ENCODE results near the gene TMEM9B.

TMEM9B gene

DNA sequence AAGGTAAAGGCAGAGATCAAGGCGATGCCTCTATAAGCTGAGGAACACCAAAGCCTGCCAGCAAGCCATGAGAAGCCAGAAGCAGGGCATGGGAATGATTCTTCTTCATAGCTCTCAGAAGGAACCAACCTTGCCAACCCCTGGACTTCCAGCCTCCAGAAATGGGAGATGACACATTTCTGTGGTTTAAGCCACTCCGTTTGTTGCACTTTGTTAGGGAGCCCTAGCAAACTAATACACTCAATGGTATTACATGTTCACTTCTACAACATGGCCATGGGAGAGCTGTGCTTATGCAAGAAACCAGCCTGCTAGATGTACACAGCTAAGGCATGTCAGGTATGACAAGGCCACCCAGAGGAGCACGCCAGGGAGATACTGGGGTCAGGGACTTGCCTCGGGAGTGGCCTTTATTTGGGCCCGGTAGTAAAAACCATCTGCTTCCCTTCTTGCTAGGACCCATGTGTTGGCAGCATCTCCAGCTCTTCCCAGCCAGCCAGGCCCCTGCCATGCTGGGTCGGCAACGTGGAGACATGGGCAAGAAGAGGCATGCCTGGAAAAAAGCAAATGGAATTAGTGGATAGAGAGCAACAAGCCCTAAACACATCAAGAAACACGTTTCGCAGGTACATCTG, 35.1 kb downstream of the TMEM9B start:
- DNase-seq (ENCODE audit: low spot score): no peak

DNA sequence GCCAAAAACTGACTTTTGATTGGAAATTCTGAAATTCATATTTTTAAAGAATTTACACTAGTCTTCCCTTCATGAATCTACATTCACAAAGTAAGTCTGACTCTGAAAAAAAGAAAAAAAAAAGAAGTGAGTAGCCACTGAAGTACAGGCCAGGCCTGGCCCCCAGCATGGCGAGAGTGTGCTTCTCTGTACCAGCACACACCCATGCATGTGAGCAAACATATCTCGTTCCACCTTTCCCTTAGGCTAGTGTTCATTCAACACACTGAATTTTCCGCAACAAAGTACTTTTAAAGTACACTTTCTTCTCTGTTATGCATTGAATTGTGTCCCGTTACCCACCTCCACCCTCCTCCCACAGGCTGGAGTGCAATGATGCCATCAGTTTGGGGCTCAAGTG, 36.0 kb downstream of the TMEM9B start:
- no peak for DNase-seq (ENCODE audit: low spot score)

DNA sequence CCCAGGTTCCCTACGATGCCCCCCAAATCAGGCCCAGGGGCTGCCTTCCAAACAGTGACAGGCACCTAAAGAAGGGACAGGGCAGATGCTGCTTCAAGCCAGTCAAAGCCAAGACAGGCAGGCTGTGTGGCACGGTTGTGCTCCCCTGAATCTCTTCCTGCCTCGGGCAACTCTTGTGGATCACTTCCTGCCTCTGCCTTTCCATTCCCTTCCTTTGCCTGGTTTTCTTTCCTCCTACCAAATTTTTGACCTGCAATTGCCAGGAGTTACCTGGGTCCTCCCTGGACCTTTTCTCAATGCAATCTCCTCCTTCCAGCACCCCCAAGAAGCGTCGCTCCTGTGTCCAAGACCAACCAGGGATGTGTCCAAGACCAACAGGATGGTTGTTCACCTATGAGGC, 37.0 kb downstream of the TMEM9B start:
- DNase-seq (ENCODE audit: low spot score): no peak

- DNase-seq (ENCODE audit: low spot score): no peak
Measured at GRCh38 chr11:8926236-8926635, 38.0 kb downstream of the TMEM9B start.

DNA sequence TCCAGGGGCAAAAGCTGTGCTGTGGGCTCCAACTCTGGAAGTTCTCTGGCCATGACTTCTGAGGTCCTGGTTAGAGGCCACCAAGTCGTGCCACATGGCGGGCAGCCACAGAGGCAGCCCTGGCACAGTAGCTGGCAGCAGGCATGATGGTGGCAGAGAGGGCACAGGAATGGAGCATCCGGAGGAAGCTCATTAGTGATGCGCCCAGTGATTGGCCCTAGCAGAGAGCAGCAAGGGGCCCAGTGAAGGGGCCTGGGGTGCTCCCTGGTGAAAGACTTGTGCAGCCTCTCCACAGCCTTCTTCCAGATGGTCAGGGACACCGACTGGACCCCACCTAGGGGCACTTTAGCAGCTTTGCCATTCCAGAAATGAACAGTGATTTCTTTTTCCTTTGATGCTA, 38.5 kb downstream of the TMEM9B start:
- no peak for DNase-seq (ENCODE audit: low spot score)

DNA sequence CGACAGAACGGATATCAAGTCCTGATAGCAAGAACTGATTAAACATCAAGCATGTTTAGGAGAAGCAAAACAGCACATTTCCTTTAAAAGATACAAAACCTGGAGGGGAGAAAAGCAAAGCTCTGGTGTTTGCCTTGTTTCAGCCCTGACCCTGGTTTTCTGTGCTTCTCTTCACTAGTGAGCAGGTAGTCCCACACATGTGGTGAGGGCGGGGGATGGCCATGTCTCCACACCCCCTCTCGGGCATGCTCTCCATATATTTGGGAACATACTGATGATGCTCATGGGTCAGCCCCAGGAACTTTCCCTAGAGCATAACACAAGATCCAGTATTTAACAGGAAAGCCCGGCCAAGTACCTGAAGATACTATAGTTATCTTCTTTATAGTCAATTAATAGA, 41.6 kb downstream of the TMEM9B start:
- no peak for DNase-seq (ENCODE audit: low spot score)

- peak; percentile 78 for DNase-seq (ENCODE audit: low spot score)
Measured at GRCh38 chr11:8917157-8917825, 47.0 kb downstream of the TMEM9B start.

GRCh38 chr11:8914661-8915018, 49.6 kb downstream of the TMEM9B start:
- DNase-seq (ENCODE audit: low spot score): peak; percentile 38

DNA sequence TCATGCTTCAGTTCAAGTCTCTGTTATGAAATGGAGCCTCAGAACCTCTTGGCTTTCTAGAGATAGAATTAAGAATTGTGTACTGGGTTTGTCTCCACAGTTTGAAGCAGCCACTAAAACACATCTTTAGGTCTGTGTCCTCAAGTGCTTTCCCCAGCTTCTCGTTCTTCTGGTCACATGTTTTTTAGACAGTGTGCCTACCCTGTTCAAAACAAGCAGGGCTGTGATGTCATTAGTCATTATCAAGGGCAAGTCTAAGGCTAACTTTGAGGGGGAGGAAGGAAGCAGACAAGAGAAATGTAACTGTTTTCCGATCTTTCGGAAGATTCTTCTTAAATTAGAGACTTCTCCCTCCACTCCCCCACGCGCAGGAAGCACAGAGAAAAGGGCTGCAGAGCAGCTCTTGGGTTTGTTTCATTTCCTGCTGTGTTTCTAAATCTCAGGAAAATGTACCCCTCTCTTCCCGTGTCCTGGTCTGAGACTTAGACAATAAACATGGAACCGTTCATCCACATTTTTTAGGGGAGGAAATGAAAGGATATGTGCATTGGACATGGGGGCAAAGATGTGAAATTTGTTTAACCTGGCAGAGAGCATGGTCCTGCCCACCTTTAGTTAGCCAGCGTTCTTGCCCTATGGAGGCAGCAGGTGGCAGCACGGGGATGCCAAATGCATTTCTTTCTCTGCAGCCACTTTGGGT, 50.1 kb downstream of the TMEM9B start:
- DNase-seq (ENCODE audit: low spot score): peak; percentile 58

DNA sequence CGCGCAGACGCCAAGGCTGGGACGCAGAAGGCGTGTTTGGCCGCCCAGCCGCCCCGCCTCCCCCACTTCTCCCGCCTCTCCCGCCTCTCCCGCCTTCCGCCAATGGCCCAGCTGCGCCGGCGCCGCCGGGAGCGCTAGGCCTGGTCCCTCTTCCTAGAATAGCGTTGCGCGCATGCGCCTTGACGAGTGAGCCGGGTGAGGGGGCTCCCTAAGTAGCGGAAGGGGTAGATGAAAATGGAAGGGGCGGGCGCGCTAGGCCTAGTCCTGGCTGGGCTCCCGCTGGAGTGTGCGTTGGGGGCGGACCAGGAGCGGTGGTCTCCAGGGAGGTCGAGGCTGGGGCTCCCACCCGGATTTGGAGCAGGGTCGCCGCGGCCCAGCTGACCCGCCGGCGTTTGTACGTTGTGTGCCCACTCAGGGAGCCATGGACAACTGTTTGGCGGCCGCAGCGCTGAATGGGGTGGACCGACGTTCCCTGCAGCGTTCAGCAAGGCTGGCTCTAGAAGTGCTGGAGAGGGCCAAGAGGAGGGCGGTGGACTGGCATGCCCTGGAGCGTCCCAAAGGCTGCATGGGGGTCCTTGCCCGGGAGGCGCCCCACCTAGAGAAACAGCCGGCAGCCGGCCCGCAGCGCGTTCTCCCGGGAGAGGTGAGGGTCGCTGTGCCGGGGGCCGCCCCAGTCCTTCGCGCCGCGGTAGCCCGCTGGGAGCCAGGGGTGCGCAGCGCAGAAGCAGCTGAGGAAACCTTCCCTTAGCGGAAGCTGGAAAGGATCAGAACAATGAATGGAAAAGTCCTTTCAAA, 53.0 kb downstream of the TMEM9B start, which contains the start of gene AKIP1:
AKIP1 (plus strand) TSS at position 161 of the 795 bp plus-strand sequence; CDS start at position 422, 261 bp downstream.
- DNase-seq (ENCODE audit: low spot score): peak; percentile 98

DNA sequence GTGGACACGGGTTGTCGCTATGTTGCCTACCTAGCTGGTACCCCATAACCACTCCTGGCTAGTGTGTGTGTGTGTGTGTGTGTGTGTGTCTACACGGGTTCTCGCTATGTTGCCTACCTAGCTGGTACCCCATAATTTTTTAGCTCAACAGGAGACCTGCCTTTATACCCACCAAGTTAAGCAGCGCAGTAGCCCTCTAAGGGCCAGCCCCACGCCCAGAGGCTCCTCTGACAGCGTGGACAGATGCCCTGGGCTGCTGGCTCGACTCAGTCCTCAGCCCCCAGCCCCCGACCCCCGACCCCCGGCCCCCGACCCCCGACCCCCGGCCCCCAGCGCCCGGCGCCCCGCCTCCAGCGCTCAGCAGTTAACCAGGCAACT, 53.6 kb downstream of the TMEM9B start:
- no peak for DNase-seq (ENCODE audit: low spot score)

DNA sequence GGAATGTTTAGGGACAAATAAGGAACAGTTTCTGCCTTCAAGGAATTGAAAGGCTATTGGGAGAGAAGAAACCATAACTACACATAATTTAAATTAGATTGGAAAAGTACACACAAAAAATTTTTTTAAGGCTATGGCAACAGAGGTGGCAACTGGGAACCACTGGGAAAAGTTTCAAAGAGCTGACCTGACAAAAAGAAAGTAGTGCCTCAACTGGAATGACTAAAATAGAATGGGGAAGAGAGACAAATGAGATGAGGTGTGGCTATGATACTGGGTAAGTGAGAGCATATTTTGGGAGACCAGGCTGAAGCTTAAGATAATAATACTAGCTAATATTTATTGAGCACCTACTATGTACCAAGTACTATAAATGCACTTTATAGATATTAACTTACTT, 56.1 kb downstream of the TMEM9B start:
- no peak for DNase-seq (ENCODE audit: low spot score)

DNA sequence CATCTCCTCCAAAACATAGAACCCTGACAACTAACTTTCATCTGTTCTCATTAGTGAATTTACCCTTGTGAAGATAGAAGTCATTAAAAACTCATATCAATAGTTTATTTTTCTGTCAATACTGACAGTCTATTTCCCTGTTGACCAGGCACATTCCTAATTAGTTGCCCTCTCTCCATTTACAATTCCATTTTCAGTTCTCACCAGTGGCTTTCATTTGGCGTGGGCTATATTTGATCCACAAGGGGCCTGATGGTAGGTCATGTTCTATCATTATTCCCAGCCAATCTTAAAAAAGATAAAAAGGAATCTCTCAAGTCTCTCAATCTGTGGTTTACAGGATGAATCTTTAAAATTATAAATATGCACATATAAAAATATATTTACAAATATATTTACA, 57.1 kb downstream of the TMEM9B start:
- DNase-seq (ENCODE audit: low spot score): no peak

- no peak for DNase-seq (ENCODE audit: low spot score)
Measured at GRCh38 chr11:8905528-8906165, 58.6 kb downstream of the TMEM9B start.

DNA sequence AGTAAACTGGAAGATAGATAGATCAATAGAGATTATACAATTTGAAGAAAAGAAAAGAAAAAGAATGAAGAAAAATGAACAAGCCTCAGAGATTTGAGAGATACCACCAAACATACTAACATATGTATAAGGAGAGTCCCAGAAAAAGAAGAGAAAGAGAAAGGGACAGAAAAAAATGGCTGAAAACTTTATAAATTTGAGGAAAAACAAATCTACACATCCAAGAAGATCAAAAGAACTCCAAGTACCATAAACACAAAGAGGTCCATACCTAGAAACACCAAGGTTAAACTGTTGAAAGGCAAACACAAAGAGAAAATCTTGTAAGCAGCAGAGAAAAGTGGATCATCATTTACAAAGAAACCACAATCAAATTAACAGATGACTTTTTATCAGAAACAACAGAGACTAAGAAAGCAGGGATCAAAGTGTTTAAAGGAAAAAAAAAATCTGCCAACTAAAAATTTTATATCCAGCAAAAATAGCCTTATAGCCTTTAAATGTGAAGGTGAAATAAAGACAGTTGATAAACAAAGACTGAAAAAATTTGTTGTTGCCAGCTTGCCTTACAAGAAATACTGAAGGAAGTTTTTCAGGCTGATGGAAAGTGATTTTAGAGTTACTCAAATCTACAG, 65.0 kb downstream of the TMEM9B start:
- DNase-seq (ENCODE audit: low spot score): no peak

All from left forelimb (tissue), 1 donor.